GM21360 (cell line): ENCODE measurements around the gene CA5A.
"Not testable (repeated sequence)": the region's sequence is repeated elsewhere in the genome, so short reads cannot be mapped to it uniquely, and the experiment has no call there.

Experiments used
- ATAC-seq: cut with Tn5 transposase; IDR thresholded peaks from one replicate; pipeline ENCODE4 v1.9.1; 2021; ENCODE audit warnings: mild to moderate bottlenecking, moderate library complexity; ENCODE audit not compliant: unreplicated experiment

The CA5A gene

DNA sequence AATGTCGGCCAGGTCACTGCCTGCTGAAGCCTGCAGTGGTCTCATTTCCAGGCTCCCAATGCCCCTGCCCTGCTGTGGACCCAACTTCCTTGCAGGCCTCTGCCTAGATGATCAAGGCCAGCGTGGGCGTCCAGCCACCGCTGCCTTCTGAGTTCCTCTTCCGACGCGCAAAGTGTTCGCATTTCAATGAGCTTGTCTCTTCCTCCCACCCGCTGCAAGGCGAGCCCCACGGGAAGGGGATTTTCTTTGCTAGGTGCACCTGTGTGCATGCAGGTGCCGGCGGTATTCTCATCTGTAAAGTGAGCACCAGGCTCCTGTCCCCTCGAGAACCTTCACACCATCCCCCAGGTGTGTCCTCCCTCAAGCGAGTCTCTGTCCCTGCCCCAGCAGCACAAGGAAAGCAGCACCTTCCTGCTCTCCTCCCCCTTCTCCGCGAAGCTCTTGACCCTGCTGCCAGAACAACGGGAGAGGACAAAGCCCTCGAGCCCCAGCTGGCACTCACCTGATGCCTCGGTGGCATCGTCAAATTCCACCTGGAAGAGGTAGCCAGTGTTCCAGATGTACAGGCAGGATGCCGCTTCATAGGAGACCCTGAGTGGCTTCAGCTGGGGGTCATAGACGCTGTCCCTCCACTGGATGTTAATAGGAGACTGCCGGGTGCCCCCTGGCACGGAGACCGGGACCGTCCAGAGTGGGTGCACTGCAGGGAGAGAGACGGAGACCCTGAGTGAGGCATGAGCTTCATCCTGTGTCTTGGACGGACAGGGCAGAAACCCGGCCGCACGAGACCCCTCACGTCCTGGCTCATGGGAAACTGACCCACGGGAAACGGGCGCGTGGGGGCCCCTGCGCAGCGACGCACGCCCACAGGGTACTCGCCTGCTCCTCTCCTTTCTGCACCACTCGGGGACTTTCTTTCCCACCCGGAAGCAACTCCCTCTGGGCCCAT lies 9.8 kb downstream of the CA5A start:
- ATAC-seq, result no peak

DNA sequence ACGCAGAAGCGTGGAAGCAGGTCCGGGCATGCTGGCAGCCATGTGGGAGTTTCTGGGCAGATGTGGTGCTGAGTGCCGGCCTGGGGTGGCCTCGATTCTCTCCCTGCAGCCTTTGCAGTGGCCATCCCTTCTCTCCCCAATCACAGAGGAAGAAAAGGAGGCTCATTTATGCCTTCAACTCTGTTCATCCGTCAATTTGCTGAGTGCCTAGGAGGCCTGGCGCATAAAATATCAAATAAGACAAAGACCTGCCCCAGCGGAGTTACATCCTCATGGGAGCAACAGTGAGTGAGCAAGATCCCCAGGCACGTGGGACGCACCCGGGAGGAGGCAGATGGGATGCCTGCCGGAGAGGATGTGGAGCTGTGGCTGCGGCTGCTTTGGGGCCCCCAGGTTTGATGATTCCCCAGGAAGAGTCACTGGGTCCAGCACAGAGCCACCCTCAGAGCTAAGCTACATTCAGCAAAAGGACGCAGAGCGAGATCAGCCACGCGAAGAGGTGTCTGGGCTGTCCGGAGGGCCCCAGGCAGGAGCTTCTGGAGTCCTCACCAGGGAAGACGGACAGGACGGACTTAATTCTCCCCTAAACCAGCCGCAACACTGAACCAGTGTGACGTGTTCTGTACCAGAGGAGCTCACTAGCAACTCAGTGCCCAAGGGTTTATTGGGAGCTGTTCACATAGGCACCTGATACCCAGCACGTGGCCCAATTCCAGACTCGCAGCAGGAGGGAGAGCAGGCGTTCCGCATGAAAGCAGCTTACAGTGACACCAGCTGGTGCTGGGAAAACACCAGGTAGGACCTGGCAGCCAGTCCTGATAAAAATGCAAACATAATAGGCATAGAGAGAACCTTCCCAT lies 11.3 kb downstream of the CA5A start:
- ATAC-seq, result no peak

DNA sequence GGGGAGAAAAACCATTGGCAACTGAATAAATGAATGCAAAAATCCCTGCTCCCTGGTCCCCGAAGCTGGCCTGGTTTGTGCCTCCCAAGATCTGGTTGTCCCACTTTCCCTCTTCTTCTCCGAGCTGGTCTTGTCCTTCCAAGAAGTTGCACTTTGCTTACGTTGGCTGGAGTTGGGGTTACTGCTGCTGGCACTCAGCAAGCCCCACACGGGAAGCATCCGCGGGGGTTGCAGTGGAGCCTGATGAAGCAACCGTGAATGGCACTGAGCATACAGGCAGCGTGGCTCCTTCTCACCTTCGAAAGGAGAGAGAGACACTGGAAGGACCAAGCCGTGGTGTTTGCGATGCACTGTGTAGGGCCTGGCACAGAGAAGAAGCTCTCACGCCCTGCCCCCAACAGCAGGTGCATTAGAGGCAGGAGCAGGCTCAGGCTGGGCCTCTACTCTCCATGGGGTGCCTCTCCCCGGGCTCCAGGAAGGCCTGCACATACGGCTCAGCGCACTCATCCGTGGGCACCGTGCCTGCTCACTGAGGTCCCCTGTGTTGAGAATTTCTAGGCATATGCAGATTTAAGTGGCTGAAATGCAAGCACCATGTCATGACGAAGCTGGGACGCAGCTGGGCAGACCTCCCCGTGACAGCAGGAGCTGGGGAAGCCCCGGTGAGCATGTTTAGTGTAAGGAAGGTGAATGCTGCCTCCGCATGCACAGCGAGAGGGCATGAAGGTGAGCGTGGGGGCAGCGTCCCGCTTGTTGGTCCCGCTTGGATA lies 12.1 kb downstream of the CA5A start:
- ATAC-seq, result no peak

DNA sequence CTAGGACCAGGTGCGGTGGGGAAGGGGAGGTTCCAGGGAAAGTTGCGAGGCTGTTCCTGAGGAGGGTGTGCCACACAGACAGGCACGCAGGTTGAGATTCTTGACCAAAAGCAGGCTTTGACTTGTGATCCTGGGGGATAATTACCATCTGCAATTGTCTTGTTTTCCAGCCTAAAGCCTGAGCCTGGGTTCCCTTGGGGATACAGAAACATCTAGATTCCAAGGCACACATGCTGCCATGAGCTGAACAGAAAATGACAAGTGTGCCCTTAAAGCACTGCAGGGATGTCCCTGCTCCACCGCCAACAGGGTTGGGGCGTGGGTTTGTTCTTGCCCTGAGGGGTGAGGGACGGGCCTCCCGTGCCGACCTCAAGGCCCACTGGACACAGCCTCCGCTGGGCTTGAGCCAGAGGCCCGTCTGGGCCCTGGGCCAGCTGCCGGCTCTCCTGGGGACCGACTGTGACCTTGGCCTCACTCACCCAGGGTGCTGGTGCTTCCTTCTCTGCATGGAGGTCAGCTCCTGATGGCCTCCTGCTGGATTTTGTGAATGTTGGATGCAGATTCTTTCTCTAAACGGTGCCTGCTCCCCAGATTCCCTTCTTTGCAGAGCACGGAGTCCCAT lies 14.0 kb downstream of the CA5A start:
- ATAC-seq, result no peak

DNA sequence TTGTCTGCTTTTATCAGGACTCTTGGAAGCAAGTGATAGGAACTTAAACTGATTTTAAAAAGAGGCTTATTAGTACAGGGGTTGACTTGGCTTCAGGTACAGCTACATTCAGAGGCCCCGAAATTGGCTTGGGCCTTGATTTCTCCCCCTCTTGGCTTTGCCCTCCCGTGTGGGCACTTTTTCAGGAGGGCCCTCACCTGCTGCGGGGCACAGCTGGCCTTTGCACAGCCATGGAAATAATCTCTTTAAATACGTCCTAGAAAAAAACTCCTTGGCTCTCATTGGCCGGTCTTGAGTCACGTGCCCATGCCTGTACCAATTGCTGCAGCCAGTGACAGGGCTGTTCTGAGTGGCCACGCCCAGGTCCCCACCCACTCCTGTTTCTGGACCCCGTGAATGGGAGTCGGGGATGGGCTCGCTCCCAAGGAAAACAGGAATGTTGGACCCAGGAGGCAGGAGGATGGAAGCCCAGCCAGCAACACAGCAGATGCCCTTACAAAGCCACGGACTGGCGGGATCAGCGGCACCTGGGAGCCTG lies 15.0 kb downstream of the CA5A start:
- ATAC-seq, result no peak

DNA sequence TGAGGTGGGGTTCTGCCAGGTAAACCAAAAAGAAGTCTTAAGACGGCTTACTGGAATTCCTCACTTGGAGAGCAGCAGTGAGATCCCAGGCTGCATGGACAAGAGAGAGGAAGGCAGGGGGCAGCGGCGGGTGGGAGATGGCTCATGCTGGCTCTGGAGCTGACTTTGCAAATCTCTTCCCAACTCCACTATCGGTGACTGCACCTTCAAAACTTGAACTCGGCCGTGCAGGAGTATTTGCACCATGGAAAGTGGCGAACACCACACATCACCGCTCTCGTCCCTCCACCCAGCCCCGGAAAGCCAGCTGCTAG lies 16.7 kb downstream of the CA5A start:
- ATAC-seq, result no peak

DNA sequence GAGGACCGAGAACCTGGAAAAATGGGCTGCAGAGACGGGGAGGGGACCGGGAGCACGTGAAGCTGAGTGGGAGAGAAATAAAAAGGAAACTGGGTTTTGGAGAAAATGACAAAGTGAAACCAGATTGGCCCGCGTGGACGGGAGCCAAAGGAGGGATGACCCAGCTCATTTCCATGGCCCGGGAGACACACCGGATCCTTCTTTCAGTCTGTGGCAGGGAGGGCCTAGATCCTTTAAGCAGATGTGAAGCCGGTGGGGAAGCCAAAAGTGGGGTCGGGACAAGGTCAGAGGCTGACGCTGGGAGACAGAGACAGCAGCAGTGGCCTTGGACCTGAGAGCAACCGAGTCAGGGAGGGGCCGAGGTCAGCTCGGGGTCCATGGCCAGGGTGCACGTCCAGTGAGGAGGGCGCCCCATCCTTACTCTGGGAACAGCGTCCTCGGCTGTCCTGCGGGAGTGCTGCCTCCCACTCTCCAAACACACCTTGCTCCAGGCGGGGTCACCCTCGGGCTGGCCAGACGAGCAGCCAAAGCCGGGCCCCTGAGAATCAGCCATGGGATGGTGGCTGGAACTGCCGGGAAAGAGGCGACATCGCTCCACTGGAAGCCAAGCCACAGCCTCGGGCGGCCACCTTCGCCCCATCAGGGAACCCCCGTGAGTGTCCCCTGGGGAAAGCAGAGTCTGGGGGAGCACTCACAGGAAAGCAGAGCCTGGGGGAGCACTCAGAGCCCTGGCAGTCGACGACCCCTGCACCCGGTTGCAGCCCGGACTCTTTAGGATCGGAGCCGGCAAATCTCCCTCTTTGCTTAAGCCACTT lies 17.3 kb downstream of the CA5A start:
- no peak for ATAC-seq

DNA sequence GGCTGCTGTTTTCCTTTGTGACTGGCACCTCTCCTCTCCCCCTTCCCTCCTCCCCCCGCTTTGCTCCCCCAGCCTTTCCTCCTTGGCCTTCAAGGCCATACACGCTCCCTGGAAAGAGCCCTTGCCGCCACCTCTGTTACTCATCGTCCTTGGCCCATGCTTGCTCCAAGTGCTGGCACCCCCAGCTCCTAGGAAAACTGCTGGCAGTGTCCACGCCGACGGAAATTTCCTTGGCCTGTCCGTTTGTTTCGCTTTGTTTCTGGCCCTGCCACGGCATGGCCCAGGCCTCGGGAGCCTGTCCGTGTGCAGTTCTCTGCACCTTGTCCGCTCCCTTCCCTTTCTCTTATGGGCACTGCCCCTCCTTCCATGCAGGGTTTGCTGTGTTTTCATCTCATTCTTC lies 18.0 kb downstream of the CA5A start:
- no peak for ATAC-seq

DNA sequence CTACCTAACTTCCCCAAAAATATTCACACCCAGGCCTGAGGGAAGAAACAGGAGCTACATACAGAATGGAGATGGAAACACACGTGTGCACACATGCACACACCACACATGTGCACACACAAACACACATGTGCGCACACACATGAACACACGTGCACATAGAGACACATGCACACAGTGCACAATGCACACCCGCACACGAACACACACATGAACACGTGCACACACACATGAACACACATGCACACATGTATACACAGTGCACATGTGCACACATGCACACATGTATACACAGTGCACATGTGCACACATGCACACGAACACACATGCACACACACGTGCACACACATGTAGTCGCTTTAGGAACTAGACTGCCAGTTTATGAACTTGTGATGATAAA lies 18.8 kb downstream of the CA5A start:
- ATAC-seq, result no peak

DNA sequence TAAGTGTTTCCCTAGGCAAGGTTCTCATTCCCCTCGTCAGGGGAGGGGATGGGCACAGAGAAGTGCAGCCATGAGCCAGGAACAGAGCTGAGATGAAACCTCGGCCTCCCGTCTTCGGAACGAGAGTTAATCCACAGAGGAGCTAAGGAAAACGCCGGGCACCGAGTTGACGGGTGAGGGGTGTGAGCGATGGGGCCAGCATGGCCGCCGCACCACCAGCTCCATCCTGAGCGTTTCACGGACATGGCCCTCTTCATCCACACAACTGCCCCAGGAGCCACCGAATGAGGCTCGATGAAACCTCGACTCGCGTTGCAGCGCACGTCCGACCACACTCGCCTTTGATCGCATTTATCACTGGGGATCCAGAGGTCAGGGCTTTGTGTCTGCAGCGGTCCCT lies 21.5 kb downstream of the CA5A start:
- no peak for ATAC-seq

DNA sequence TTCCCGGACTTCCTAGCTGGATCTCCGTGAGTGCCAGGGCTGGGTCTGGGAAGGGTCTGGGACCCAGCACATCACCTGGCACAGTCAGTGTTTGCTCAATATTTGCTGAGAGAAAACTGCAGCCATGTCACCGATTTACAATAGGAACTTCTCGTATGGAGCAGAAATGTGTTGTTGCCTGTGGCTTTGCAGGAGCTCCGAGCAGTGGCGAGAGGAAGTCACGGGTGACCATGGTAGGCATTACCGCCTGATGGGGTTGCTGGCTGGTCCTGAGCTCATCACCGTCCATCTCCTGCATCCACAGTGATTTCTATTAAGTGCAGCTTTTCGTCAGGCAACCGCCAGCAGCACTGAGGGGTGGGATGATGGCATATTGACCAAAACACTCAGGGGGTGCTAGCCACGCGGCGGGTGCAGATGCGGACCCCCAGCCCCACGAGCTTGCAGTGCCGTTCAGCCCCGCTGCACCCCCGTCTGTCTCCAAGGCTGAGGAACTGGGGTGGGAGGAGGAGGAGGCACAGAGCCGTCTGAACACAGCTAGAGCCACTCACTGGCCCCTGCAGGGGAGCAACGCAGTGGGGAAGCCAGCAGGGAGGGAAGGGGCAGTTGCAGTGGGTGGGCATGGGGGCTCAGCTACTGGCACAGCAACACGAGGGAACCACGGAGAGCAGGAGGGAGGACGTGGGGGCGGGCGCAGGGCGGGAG lies 22.2 kb downstream of the CA5A start:
- not testable (repeated sequence) for ATAC-seq

DNA sequence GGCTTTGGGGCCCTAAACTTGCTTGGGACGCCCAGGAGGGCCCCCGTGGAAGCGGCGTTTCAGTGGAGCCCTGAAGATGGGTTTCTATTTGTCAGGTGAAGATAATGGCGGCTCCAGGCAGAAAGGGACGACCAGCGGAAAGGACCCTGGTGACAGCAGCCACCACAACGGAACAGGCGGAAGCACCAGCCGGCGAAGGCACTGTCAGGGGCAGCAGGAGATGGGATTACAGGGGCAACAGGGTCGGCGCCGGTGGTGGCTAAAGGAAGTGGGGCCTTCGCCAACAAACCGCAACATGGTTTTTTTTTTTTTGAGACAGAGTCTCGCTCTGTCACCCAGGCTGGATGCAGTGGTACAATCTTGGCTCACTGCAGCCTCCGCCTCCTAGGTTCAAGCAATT lies 23.6 kb downstream of the CA5A start:
- not testable (repeated sequence) for ATAC-seq

DNA sequence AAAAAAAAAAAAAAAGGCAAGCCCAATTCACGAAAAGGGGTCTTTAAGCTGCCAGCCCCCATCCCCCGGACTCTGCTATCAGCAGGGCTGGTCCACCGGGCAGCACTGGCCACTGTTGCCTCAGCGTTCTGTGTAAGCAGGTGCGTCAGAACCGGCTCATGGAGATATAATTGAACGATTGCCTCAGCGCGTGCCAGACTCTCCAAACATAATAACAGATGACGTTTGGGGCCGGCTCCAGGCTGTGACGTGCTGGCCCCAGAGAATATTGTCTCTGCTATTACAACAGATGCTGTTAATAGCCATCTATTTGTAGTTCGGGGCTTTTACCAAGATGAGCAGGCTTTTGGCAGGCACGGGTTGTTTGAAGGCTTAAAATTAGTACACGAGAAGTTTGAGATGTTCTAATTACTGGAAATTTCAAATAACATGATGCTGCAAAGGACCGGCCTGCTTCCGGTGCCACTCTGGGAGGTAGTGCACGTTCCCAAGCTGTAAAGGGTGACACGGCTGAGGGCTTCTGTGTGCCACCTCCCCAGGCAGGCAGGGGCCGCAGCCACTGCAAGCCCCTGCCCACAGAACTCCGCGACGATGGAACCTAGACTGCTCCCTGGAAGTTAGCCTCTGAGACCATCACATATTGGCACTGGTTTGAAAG lies 25.1 kb downstream of the CA5A start:
- not testable (repeated sequence) for ATAC-seq

DNA sequence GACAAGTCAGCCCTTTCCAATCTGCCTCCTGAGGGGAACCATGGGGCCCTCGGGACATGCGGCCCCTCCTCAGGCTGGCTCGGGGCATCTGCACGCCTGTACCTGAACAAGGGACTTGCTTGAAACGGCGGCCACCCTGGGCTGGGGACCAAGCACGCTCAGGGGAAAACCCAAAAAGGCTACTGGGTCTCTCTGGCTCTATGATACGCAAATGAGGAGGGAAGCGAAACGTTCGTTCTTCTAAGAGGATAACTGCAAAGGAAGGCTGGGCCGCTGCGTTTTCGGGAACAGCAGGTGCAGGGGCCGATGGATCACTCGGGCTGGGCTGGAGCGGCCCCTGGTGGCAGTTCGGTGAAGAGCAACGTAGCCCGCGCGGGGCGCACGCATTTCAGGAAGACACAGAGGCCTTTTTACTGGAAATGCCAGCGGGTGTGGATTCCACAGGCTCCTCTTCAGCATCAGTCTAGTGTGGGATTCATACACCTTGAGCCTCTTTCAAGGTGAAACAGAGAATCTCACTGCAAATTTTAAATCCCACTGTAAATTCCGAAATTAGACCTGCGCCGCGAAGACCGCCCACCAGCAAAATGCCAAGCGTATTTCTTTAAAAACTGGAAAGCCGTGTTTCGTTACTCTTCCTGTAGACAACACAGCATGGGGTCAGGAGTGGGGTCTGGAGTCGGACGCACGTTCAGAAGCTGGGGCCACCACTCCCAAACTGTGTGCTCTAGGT lies 27.0 kb downstream of the CA5A start:
- peak; percentile 86 for ATAC-seq

DNA sequence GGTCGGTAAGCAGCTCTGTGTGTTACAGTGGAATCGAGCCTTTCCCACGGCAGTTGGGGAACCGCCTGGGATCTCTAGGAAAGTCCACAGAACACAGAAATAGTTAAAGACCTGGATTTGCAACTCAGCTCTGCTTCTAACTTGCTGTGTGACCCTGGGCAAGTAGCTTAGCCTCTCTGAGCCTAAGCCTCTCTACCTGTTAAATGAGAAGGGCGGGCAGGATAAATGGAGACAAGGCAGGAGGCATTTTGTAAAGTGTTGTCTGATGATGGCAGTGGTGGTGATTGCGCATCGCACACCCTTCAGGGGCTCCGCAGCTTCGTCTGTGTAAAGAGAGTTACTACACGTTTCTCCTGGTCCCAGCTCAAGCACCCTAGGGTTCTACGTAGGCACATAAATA lies 28.2 kb downstream of the CA5A start:
- ATAC-seq, result not testable (repeated sequence)

DNA sequence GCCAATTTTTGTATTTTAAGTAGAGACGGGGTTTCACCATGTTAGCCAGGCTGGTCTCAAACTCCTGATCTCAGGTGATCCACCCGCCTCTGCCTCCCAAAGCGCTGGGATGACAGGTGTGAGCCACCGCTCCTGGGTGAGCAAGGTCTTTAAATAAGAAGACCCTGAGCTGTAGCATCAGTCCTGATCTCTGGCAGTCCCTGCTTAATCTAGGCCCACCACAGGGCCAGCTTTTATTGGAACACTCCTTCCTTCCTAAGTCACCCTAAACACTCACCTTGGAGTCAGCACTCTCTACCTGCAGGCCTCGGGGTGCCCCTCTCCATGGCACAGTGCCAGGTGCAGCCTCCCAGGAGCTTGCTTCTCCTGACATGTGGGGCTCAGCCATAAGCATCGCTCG lies 30.8 kb downstream of the CA5A start:
- not testable (repeated sequence) for ATAC-seq

DNA sequence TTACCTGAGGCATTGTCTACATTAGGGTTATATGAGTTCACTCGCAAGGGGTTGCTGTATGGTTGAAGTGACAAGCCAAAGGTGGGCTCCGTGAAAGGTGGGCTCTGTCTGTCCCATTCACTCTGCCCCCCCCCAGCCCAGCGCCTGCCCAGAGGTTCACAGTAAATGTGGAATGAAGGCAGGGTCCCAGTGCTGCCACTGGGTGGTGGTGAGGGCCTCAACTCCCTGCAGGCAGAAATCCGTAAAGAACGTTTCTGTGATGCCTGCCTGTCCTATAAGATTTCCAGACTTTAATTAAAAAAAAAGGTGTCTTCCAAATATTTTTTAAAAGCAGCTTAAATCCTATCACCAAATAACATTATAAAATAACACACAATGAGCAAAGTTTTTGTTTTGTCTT lies 31.4 kb downstream of the CA5A start:
- not testable (repeated sequence) for ATAC-seq

DNA sequence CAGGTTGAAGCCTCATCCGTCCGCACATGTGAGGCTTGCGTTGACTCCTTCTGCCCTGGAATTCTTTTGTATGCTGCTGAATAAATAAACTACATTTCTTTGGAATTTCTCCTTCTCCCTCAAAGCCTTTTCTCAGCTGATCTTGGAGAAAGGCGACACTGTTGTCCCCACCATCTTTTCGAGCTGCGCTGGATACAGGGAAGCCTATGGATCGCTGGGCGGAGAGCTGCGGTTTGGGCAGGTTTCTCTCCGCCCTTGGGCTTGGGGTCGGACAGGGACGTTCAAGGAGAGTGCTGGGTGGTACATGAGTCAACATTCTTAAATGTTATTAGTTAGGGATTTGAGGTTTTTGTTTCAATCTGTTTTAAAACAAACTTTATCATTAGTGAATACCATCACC lies 35.8 kb downstream of the CA5A start:
- ATAC-seq, result not testable (repeated sequence)
